Adrenal gland (tissue), 5 donors: Measurements from ENCODE around the gene TTC33.

Experiments used
- CTCF ChIP-seq, 6 experiments: fragments of 450-650 bp in 4 of 6; fragments of 200-600 bp in 2 of 6; sonication (generic) in 1 of 6; IDR thresholded peaks; 1 replicate in 5 of 6; 2 replicates in 1 of 6; pipeline versions ENCODE4 v1.5.1 to v1.8.0; 2016 to 2021; ENCODE audit warnings: antibody characterized with exemption in 6 of 6, mild to moderate bottlenecking in 2 of 6, moderate library complexity in 1 of 6
- POLR2A ChIP-seq, 2 donors: fragments of 450-650 bp; IDR thresholded peaks; one replicate each; pipeline ENCODE4 v1.6.1; 2017; ENCODE audit warnings: antibody characterized with exemption in 2 of 2, mild to moderate bottlenecking in 2 of 2, moderate library complexity in 1 of 2
- donor health status: DM: no; HTN: no; CAD: no.

DNA sequence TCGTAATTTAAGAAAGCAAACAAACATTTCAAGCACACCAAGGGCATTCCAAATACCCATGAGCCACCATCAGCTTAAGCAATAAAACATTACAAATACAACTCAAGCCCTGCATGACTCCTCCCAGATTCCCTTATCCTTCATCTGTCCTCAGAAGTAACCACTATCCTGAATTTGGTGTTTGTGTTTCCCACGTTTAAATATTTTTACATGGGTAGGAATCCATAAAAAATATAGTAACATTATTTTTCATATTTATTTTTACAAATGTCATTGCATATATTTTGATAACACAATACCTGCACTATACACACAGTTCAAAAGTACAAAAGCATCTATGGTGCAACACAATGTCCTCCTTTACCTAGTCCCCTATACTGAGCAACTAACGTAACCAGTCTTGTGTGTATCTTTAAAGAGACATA lies 36.0 kb upstream of the TTC33 start:
- TF ChIP-seq CTCF (IDR thresholded peaks at IDR 0.05): no peak
- no peak for TF ChIP-seq POLR2A (IDR thresholded peaks at IDR 0.05)
